GM12878 (cell line): Measurements from ENCODE around the gene B3GNT9. TPM values are rescaled to one million over a fixed set of nuclear protein-coding genes. Genes with fewer than 3 reads are reported as not detected.
A peak's percentile ranks its signal among the peaks of the same experiment; 100 is the strongest.

Experiments used
- BACH1 ChIP-seq: fragments of 450-650 bp; IDR thresholded peaks from 2 replicates; pipeline ENCODE4 v1.6.1; 2017; ENCODE audit warnings: mild to moderate bottlenecking, borderline replicate concordance
- BCL11A ChIP-seq: IDR thresholded peaks from 2 replicates; pipeline ENCODE4 v1.6.1; 2011; ENCODE audit warnings: low read depth, low read length
- CBX5 ChIP-seq: sonication (generic); IDR thresholded peaks from 2 replicates; pipeline ENCODE4 v1.6.1; 2016; ENCODE audit warnings: low read depth, moderate library complexity, mild to moderate bottlenecking, inconsistent platforms
- CEBPB ChIP-seq, 2 experiments: fragments of 150-350 bp in 1 of 2; IDR thresholded peaks; 2 replicates each; pipeline ENCODE4 v1.6.1; 2012 to 2014; ENCODE audit warnings: low read depth in 2 of 2, low read length in 2 of 2, borderline replicate concordance in 1 of 2, inconsistent platforms in 1 of 2
- CREM ChIP-seq: IDR thresholded peaks from 2 replicates; pipeline ENCODE4 v1.6.1; 2014; ENCODE audit warnings: antibody characterized with exemption, low read depth
- EED ChIP-seq: sonication (generic); IDR thresholded peaks from 2 replicates; pipeline ENCODE4 v1.6.1; 2016; ENCODE audit warnings: antibody characterized with exemption, low read depth
- EP300 ChIP-seq, 2 experiments: fragments of 150-350 bp in 1 of 2; IDR thresholded peaks; 2 replicates each; pipeline ENCODE4 v1.6.1; 2011 to 2012; ENCODE audit warnings: low read depth in 2 of 2, low read length in 2 of 2, borderline replicate concordance in 1 of 2, improper control_type of control experiment in 1 of 2, inconsistent platforms in 1 of 2; ENCODE audit not compliant: control insufficient read depth in 1 of 2
- IKZF1 ChIP-seq: fragments of 450-650 bp; conservative IDR thresholded peaks from 2 replicates; pipeline ENCODE4 v1.6.1; 2017; ENCODE audit warnings: antibody characterized with exemption, mild to moderate bottlenecking
- IRF4 ChIP-seq: IDR thresholded peaks from 2 replicates; pipeline ENCODE4 v1.6.1; 2011; ENCODE audit warnings: low read depth, low read length
- JUNB ChIP-seq: IDR thresholded peaks from 2 replicates; pipeline ENCODE4 v1.6.1; 2016; ENCODE audit warnings: antibody characterized with exemption, mild to moderate bottlenecking
- MEF2A ChIP-seq: IDR thresholded peaks from 2 replicates; pipeline ENCODE4 v1.6.1; 2011; ENCODE audit warnings: low read depth, mild to moderate bottlenecking, low read length, moderate library complexity; ENCODE audit not compliant: insufficient read depth
- NR2C1 ChIP-seq: fragments of 450-650 bp; IDR thresholded peaks from 2 replicates; pipeline ENCODE4 v1.6.1; 2017; ENCODE audit warnings: antibody characterized with exemption, mild to moderate bottlenecking, moderate library complexity
- NR2F1 ChIP-seq: fragments of 450-650 bp; conservative IDR thresholded peaks from 2 replicates; pipeline ENCODE4 v1.6.1; 2017; ENCODE audit warnings: mild to moderate bottlenecking
- PAX8 ChIP-seq: fragments of 450-650 bp; IDR thresholded peaks from 2 replicates; pipeline ENCODE4 v1.6.1; 2017; ENCODE audit warnings: mild to moderate bottlenecking, moderate library complexity
- STAT3 ChIP-seq: IDR thresholded peaks from 2 replicates; pipeline ENCODE4 v1.6.1; 2011; ENCODE audit warnings: low read depth, low read length, improper control_type of control experiment
- TARDBP ChIP-seq: IDR thresholded peaks from 2 replicates; pipeline ENCODE4 v1.6.1; 2016; ENCODE audit warnings: borderline replicate concordance
- polyA plus RNA-seq, 11 experiments: library from polyadenylated mRNA; depleted of rRNA in 4 of 11; unstranded in 6 of 11; stranded (reverse) in 5 of 11; fragments of >200 nt; fragmentation: Nextera tagmentation in 4 of 11; fragmentation: Illumina TruSeq in 1 of 11; extraction: Ambion mirVana in 4 of 11; extraction: Trizol in 1 of 11; gene quantifications; 1 replicate in 1 of 11; 2 replicates in 10 of 11; pipeline versions ENCODE4 v1.2.1 to v1.2.3, GENCODE V29; 2011 to 2016; ENCODE audit warnings: inconsistent platforms in 2 of 11, missing spikeins in 2 of 11, low read depth in 1 of 11
- total RNA-seq, 4 experiments: library from RNA; depleted of rRNA in 3 of 4; stranded (reverse); fragments of >200 nt in 3 of 4; fragmentation: Illumina TruSeq in 1 of 4; extraction: Trizol in 1 of 4; gene quantifications; 2 replicates each; pipeline versions ENCODE4 v1.2.1 to v1.2.3, GENCODE V29; 2013 to 2021
- TF ChIP-seq, protein P1 (sequence below): fragments of 450-650 bp; conservative IDR thresholded peaks from 2 replicates; pipeline ENCODE4 v1.6.1; 2017; ENCODE audit warnings: mild to moderate bottlenecking, moderate library complexity
- TF ChIP-seq, protein P2 (sequence below): fragments of 450-650 bp; IDR thresholded peaks from 2 replicates; pipeline ENCODE4 v1.6.1; 2017; ENCODE audit warnings: low read depth, mild to moderate bottlenecking, moderate library complexity
- TF ChIP-seq, protein P3 (sequence below): IDR thresholded peaks from 2 replicates; pipeline ENCODE4 v1.6.1; 2012; ENCODE audit warnings: mild to moderate bottlenecking, low read depth, low read length

B3GNT9 gene
- total and polyA plus RNA-seq, 10 of the 15 experiments (the other 5 are each of a cell fraction or from before 2014, with no cell fraction given): 0.08 to 5.0 (median 1.9) TPM

DNA sequence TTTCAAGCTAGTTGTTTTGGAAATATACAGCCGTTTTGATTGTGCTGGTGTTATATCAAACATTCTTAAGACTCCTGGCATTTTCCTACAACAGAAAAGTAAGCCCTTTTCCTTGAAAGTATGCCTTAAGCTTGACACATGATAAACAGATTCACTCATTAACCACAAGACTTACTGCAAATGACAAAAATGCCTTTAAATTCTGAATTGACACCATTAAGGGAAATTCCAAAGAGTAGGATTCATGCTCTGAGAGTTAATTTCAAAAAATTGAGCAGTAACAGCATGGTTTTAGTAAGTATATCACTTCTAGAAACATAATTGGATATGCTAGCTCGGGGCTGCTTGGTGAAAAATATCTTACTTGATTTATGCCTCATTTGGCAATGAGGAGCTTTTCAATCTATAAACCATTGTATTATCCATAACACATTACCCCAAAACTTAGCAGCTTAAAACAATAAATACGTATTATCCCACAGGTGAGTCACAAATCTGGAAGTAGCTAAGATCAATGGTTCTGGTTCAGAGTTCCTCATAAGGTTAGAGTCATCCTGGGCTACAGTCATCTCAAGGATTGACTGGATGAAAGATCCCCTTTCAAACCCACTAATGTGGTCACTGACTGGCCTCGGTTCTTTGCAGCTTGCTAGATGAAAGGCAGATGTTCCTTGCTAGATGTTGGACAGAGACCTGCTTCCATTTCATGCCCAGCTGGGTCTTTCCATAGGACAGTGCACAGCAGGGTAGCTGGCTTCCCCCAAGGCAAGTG lies 49.3 kb downstream of the B3GNT9 start (continued):
- no peak for TF ChIP-seq EP300 (IDR thresholded peaks at IDR 0.05; ENCODE audit: borderline replicate concordance in 1 of 2, control insufficient read depth in 1 of 2, low read depth in 2 of 2, low read length in 2 of 2)
- no peak for TF ChIP-seq TARDBP
- TF ChIP-seq STAT3: no peak
- no peak for TF ChIP-seq BACH1
- TF ChIP-seq EED: 0 out of 2 replicates have a peak, but pooled peaks have one; percentile 20
- TF ChIP-seq, protein P1, sequence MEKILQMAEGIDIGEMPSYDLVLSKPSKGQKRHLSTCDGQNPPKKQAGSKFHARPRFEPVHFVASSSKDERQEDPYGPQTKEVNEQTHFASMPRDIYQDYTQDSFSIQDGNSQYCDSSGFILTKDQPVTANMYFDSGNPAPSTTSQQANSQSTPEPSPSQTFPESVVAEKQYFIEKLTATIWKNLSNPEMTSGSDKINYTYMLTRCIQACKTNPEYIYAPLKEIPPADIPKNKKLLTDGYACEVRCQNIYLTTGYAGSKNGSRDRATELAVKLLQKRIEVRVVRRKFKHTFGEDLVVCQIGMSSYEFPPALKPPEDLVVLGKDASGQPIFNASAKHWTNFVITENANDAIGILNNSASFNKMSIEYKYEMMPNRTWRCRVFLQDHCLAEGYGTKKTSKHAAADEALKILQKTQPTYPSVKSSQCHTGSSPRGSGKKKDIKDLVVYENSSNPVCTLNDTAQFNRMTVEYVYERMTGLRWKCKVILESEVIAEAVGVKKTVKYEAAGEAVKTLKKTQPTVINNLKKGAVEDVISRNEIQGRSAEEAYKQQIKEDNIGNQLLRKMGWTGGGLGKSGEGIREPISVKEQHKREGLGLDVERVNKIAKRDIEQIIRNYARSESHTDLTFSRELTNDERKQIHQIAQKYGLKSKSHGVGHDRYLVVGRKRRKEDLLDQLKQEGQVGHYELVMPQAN: no peak
- no peak for TF ChIP-seq CBX5
- no peak for TF ChIP-seq CEBPB (IDR thresholded peaks at IDR 0.05; ENCODE audit: borderline replicate concordance in 1 of 2, low read depth in 2 of 2, low read length in 2 of 2)
- TF ChIP-seq BCL11A: peak; percentile 49; the same call in 1 of the 2 replicates
- TF ChIP-seq PAX8: no peak
- 0 out of 2 replicates have a peak, but pooled peaks have one; percentile 25 for TF ChIP-seq CREM
- TF ChIP-seq MEF2A: no peak
- TF ChIP-seq NR2C1: no peak
- no peak for TF ChIP-seq NR2F1
- TF ChIP-seq, protein P2, sequence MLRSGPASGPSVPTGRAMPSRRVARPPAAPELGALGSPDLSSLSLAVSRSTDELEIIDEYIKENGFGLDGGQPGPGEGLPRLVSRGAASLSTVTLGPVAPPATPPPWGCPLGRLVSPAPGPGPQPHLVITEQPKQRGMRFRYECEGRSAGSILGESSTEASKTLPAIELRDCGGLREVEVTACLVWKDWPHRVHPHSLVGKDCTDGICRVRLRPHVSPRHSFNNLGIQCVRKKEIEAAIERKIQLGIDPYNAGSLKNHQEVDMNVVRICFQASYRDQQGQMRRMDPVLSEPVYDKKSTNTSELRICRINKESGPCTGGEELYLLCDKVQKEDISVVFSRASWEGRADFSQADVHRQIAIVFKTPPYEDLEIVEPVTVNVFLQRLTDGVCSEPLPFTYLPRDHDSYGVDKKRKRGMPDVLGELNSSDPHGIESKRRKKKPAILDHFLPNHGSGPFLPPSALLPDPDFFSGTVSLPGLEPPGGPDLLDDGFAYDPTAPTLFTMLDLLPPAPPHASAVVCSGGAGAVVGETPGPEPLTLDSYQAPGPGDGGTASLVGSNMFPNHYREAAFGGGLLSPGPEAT: no peak
- peak; percentile 39; the same call in 1 of the 2 replicates for TF ChIP-seq IRF4
- TF ChIP-seq, protein P3, sequence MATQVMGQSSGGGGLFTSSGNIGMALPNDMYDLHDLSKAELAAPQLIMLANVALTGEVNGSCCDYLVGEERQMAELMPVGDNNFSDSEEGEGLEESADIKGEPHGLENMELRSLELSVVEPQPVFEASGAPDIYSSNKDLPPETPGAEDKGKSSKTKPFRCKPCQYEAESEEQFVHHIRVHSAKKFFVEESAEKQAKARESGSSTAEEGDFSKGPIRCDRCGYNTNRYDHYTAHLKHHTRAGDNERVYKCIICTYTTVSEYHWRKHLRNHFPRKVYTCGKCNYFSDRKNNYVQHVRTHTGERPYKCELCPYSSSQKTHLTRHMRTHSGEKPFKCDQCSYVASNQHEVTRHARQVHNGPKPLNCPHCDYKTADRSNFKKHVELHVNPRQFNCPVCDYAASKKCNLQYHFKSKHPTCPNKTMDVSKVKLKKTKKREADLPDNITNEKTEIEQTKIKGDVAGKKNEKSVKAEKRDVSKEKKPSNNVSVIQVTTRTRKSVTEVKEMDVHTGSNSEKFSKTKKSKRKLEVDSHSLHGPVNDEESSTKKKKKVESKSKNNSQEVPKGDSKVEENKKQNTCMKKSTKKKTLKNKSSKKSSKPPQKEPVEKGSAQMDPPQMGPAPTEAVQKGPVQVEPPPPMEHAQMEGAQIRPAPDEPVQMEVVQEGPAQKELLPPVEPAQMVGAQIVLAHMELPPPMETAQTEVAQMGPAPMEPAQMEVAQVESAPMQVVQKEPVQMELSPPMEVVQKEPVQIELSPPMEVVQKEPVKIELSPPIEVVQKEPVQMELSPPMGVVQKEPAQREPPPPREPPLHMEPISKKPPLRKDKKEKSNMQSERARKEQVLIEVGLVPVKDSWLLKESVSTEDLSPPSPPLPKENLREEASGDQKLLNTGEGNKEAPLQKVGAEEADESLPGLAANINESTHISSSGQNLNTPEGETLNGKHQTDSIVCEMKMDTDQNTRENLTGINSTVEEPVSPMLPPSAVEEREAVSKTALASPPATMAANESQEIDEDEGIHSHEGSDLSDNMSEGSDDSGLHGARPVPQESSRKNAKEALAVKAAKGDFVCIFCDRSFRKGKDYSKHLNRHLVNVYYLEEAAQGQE: no peak
- no peak for TF ChIP-seq IKZF1
- peak; percentile 78 for TF ChIP-seq JUNB
